Measurements from ENCODE around the gene LCN9. TPM values are rescaled to one million over a fixed set of nuclear protein-coding genes. Genes with fewer than 3 reads are reported as not detected.

Gene LCN9
- not detected for total RNA-seq

GRCh38 chr9:135662758-135663450 lies at the start of gene LCN9:
LCN9 (plus strand) TSS chr9:135663309; CDS start chr9:135663322, 13 bp downstream.
- H3K27me3 ChIP-seq (ENCODE audit: control insufficient read depth in 3 of 3, insufficient read depth in 3 of 3, low read length in 3 of 3), result peaks cover 11 to 38% (median 30%) of the 10 kb centered on the region in 3 donors
- no peaks in the 10 kb centered on the region for H3K4me1 ChIP-seq (ENCODE audit: control insufficient read depth in 3 of 3, insufficient read depth in 3 of 3, low read length in 3 of 3)
- H3K9ac ChIP-seq (ENCODE audit: low read depth in 1 of 3, low read length in 3 of 3), result no peak within 1 kb of the TSS
- no peaks in the 10 kb centered on the region for H3K36me3 ChIP-seq (ENCODE audit: control insufficient read depth in 3 of 3, insufficient read depth in 3 of 3, low read length in 3 of 3)
- H3K9me3 ChIP-seq (ENCODE audit: control insufficient read depth in 3 of 3, low read length in 3 of 3), result no peaks in the 10 kb centered on the region
- H3K4me3 ChIP-seq (ENCODE audit: low read length in 3 of 3), result no peak within 1 kb of the TSS
- no peak within 1 kb of the TSS for H3K27ac ChIP-seq (ENCODE audit: low read depth, low read length)

GRCh38 chr9:135613946-135614805 lies 48.9 kb upstream of the LCN9 start:
- H3K27me3 ChIP-seq (ENCODE audit: control insufficient read depth in 3 of 3, insufficient read depth in 3 of 3, low read length in 3 of 3), result peaks cover 28 to 76% (median 70%) of the 10 kb centered on the region in 3 donors
- H3K27ac ChIP-seq (ENCODE audit: low read depth, low read length), result no peak overlapping the region
- H3K4me3 ChIP-seq (ENCODE audit: low read length in 3 of 3), result no peak overlapping the region
- no peaks in the 10 kb centered on the region for H3K9me3 ChIP-seq (ENCODE audit: control insufficient read depth in 3 of 3, low read length in 3 of 3)
- no peaks in the 10 kb centered on the region for H3K4me1 ChIP-seq (ENCODE audit: control insufficient read depth in 3 of 3, insufficient read depth in 3 of 3, low read length in 3 of 3)
- H3K9ac ChIP-seq (ENCODE audit: low read depth in 1 of 3, low read length in 3 of 3), result no peak overlapping the region
- H3K36me3 ChIP-seq (ENCODE audit: control insufficient read depth in 3 of 3, insufficient read depth in 3 of 3, low read length in 3 of 3), result no peaks in the 10 kb centered on the region

GRCh38 chr9:135614821-135615665 lies 48.1 kb upstream of the LCN9 start:
- Histone ChIP-seq H3K4me3 (ENCODE audit: low read length in 3 of 3) (no peak overlapping the region), H3K36me3 (ENCODE audit: control insufficient read depth in 3 of 3, insufficient read depth in 3 of 3, low read length in 3 of 3) (no peaks in the 10 kb centered on the region), H3K27me3 (ENCODE audit: control insufficient read depth in 3 of 3, insufficient read depth in 3 of 3, low read length in 3 of 3) (peaks cover 31 to 77% (median 69%) of the 10 kb centered on the region in 3 donors), H3K9me3 (ENCODE audit: control insufficient read depth in 3 of 3, low read length in 3 of 3) (no peaks in the 10 kb centered on the region), H3K4me1 (ENCODE audit: control insufficient read depth in 3 of 3, insufficient read depth in 3 of 3, low read length in 3 of 3) (no peaks in the 10 kb centered on the region), H3K9ac (ENCODE audit: low read depth in 1 of 3, low read length in 3 of 3) (no peak overlapping the region), H3K27ac (ENCODE audit: low read depth, low read length) (no peak overlapping the region)

DNA sequence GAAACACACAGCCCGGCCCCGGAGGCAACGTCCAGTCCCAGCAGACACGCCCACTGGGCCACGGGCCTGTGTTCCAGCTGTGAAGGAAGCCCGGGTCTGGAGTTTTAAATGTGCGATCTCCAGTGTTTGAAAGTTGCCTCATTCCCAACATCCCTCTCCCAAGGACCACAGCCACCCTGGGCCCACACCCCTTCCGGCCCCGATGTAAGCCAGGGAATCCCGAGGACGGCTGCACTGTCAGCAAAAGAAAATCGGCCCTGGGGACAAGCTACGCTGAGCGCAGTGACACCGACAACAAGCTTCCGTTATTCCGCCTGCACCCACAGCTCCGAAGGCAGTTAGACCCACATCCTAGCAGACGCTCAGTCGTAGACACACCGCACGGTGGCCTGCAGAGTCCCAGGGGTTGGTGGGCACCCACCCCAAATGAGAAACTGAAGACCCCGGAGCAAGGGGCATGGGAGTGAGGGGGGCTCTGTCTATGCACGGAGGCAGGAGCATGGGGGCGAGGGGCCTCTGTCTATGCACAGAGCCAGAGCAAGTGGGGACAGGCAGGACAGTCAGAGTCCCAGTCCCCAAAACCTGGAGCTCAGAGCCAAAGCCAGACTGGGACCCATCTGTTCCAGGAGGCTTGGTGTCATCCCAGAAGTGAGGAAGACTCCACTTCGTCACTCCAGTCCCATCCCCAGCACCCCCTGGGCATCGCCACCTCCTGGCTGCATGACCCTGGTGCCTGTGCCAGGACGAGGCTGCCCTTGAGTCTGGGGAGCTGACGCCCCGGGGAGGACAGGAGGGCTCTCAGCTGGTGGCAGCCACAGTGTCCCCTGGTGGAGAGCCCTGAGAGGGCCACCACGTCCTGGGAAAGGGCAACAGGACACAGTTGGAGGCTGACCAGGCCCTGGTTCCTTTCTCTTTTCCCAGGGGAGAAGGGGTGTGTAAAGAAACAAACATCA lies 47.2 kb upstream of the LCN9 start:
- H3K4me3 ChIP-seq (ENCODE audit: low read length in 3 of 3), result no peak overlapping the region
- H3K9me3 ChIP-seq (ENCODE audit: control insufficient read depth in 3 of 3, low read length in 3 of 3), result no peaks in the 10 kb centered on the region
- H3K27ac ChIP-seq (ENCODE audit: low read depth, low read length), result no peak overlapping the region
- no peak overlapping the region for H3K9ac ChIP-seq (ENCODE audit: low read depth in 1 of 3, low read length in 3 of 3)
- no peaks in the 10 kb centered on the region for H3K4me1 ChIP-seq (ENCODE audit: control insufficient read depth in 3 of 3, insufficient read depth in 3 of 3, low read length in 3 of 3)
- H3K36me3 ChIP-seq (ENCODE audit: control insufficient read depth in 3 of 3, insufficient read depth in 3 of 3, low read length in 3 of 3), result no peaks in the 10 kb centered on the region
- peaks cover 35 to 71% (median 63%) of the 10 kb centered on the region in 3 donors for H3K27me3 ChIP-seq (ENCODE audit: control insufficient read depth in 3 of 3, insufficient read depth in 3 of 3, low read length in 3 of 3)

DNA sequence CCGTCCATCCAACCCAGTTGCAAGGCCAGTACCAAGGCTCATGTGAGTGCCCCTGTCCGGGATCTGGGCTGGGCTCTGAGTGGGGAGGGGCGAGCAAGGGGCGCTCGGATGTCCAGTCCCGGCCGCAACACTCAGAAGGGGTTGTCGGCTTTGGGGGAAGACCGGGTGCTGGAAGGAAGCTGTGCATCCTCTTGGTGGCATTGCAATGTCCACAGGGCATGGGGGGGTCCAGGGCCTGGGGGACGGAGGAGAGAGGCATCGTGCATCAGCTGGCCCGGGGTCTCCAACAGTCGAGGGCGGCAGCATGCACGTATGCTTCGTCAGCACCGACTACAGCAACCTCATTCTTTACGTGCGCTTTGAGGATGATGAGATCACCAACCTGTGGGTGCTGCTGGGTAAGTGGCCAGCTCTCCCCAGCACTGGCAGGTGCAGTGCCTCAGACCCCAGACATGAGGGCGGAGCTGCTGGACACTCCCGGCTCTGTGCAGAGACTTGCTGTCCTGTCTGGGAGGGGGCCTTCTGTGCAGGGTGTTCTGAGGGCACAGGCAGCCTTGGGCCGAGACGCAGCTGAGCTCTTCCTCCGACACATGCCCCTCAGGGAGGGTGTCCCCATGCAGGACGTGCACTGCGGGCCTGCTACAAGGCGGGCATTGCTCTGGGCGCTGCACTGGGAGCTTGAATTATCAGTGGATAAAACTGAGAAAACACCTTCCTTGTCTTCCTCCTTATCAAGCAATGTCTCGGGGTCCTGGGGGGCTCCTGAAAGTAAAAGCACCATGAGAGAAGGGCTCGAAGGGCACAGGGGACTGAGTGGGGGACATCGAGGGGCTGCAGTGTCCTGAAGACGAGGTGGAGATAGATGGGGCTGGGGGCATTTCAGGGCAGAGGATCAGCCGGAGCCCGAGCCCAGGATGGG lies 46.2 kb upstream of the LCN9 start:
- Histone ChIP-seq H3K27ac (ENCODE audit: low read depth, low read length) (no peak overlapping the region), H3K4me3 (ENCODE audit: low read length in 3 of 3) (no peak overlapping the region), H3K9ac (ENCODE audit: low read depth in 1 of 3, low read length in 3 of 3) (no peak overlapping the region), H3K9me3 (ENCODE audit: control insufficient read depth in 3 of 3, low read length in 3 of 3) (no peaks in the 10 kb centered on the region), H3K36me3 (ENCODE audit: control insufficient read depth in 3 of 3, insufficient read depth in 3 of 3, low read length in 3 of 3) (no peaks in the 10 kb centered on the region), H3K27me3 (ENCODE audit: control insufficient read depth in 3 of 3, insufficient read depth in 3 of 3, low read length in 3 of 3) (peaks cover 35 to 66% (median 55%) of the 10 kb centered on the region in 3 donors), H3K4me1 (ENCODE audit: control insufficient read depth in 3 of 3, insufficient read depth in 3 of 3, low read length in 3 of 3) (no peaks in the 10 kb centered on the region)

- Histone ChIP-seq H3K4me1 (ENCODE audit: control insufficient read depth in 3 of 3, insufficient read depth in 3 of 3, low read length in 3 of 3) (no peaks in the 10 kb centered on the region), H3K4me3 (ENCODE audit: low read length in 3 of 3) (no peak overlapping the region), H3K9me3 (ENCODE audit: control insufficient read depth in 3 of 3, low read length in 3 of 3) (no peaks in the 10 kb centered on the region), H3K27me3 (ENCODE audit: control insufficient read depth in 3 of 3, insufficient read depth in 3 of 3, low read length in 3 of 3) (peaks cover 35 to 64% (median 53%) of the 10 kb centered on the region in 3 donors), H3K36me3 (ENCODE audit: control insufficient read depth in 3 of 3, insufficient read depth in 3 of 3, low read length in 3 of 3) (no peaks in the 10 kb centered on the region), H3K27ac (ENCODE audit: low read depth, low read length) (no peak overlapping the region), H3K9ac (ENCODE audit: low read depth in 1 of 3, low read length in 3 of 3) (no peak overlapping the region)
Measured at GRCh38 chr9:135617538-135617900, 45.6 kb upstream of the LCN9 start.

DNA sequence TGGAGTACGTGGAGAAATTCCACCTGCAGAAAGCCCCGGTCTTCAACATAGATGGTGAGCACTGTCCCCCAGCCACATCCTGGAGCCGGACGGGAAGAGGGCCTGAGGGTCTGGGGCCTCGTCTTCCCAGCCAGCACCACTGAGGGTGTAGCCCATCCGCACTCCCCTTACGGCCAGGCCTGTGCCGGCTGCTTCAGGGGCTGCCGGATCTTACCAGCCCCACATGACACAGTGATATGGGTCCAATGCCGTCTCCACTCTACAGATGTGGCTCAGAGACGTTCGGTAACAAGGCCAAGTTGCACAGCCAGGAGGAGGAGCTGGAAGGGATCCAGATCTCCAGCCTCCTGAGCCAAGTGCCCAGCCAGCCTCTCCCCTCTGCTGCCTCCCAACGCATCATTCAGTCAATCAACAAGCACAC lies 45.1 kb upstream of the LCN9 start:
- Histone ChIP-seq H3K36me3 (ENCODE audit: control insufficient read depth in 3 of 3, insufficient read depth in 3 of 3, low read length in 3 of 3) (no peaks in the 10 kb centered on the region), H3K4me1 (ENCODE audit: control insufficient read depth in 3 of 3, insufficient read depth in 3 of 3, low read length in 3 of 3) (no peaks in the 10 kb centered on the region), H3K4me3 (ENCODE audit: low read length in 3 of 3) (no peak overlapping the region), H3K27ac (ENCODE audit: low read depth, low read length) (no peak overlapping the region), H3K9ac (ENCODE audit: low read depth in 1 of 3, low read length in 3 of 3) (no peak overlapping the region), H3K9me3 (ENCODE audit: control insufficient read depth in 3 of 3, low read length in 3 of 3) (no peaks in the 10 kb centered on the region), H3K27me3 (ENCODE audit: control insufficient read depth in 3 of 3, insufficient read depth in 3 of 3, low read length in 3 of 3) (peaks cover 32 to 62% (median 50%) of the 10 kb centered on the region in 3 donors)

DNA sequence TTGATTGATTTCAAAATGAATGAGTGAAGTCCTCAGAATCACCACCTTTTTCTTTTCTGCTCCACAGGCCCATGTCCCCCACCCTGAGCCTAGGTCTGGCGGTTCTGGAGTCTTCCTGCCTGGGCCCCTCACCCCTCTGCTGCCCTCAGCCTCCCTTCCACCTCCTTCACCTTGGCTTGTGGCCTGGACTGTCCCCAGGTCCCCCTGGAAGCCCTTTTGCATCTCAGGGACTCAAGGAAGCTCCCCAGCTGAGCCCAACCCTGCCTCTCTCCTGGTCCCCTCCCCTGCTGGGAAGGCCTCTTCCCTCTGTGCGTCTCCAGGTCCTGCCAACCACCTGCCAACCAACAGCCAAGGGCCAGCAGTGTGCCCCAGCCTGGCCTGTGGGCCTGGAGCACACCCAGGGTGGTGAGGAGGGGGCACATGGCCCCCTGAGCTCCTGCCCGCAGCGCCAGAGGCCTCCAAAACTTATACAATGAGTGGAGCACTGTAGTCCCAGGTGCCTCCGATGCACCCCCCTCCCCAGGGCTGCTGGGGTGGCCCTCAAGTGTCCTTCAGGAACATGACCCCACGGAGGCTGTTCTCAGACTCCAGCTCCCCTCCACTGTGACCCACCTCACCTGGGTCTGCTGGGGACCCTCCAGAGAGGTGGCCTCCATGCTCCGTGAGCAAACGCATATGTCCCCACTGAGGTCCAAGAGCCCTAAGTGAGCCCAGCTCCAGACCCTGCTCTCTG lies 44.1 kb upstream of the LCN9 start:
- H3K27me3 ChIP-seq (ENCODE audit: control insufficient read depth in 3 of 3, insufficient read depth in 3 of 3, low read length in 3 of 3), result peaks cover 28 to 56% (median 47%) of the 10 kb centered on the region in 3 donors
- no peak overlapping the region for H3K27ac ChIP-seq (ENCODE audit: low read depth, low read length)
- H3K4me3 ChIP-seq (ENCODE audit: low read length in 3 of 3), result no peak overlapping the region
- no peak overlapping the region for H3K9ac ChIP-seq (ENCODE audit: low read depth in 1 of 3, low read length in 3 of 3)
- H3K36me3 ChIP-seq (ENCODE audit: control insufficient read depth in 3 of 3, insufficient read depth in 3 of 3, low read length in 3 of 3), result no peaks in the 10 kb centered on the region
- H3K4me1 ChIP-seq (ENCODE audit: control insufficient read depth in 3 of 3, insufficient read depth in 3 of 3, low read length in 3 of 3), result no peaks in the 10 kb centered on the region
- no peaks in the 10 kb centered on the region for H3K9me3 ChIP-seq (ENCODE audit: control insufficient read depth in 3 of 3, low read length in 3 of 3)
